ENCODE data around the gene TSEN54.

The TSEN54 gene

DNA sequence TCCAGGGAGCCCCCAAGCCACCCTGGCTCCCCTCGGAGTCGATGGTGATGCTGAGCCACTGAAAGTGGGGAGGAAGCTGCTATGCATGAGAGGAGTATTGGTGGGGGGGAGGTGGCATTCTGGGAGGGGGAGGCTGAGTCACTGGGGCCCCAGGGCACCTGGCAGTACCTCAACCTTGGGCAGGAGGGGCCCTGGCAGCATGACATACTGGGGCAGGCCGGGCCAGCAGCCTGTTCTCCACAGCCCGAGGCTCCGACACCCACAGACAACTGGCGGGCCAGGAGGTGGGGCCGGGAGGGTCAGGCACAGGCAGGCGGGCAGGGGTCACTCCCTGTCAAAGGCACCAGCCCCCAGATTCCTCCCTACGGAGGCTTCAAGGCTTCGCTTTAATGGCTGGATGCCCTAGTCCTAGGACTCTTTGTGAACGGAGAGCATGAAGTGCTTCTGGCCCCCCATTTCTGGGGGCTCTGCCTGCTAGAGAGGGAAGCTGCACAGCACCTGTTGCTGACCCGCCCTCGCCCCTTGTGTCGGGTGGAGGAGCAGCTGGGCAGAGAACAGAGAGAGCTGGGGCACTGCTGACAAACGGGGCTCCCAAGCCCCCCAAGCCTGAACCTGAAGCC lies 1.9 kb upstream of the TSEN54 start:
- DNase-seq (ENCODE audit: low read depth in 2 of 2): no peak
- peak overlapping the region; percentile 82 to 83 for H3K4me3 ChIP-seq (replicated peaks in 1 of 2; ENCODE audit: low read depth in 2 of 2, low read length in 2 of 2)
- TF ChIP-seq, protein P1, sequence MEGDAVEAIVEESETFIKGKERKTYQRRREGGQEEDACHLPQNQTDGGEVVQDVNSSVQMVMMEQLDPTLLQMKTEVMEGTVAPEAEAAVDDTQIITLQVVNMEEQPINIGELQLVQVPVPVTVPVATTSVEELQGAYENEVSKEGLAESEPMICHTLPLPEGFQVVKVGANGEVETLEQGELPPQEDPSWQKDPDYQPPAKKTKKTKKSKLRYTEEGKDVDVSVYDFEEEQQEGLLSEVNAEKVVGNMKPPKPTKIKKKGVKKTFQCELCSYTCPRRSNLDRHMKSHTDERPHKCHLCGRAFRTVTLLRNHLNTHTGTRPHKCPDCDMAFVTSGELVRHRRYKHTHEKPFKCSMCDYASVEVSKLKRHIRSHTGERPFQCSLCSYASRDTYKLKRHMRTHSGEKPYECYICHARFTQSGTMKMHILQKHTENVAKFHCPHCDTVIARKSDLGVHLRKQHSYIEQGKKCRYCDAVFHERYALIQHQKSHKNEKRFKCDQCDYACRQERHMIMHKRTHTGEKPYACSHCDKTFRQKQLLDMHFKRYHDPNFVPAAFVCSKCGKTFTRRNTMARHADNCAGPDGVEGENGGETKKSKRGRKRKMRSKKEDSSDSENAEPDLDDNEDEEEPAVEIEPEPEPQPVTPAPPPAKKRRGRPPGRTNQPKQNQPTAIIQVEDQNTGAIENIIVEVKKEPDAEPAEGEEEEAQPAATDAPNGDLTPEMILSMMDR (IDR thresholded peaks at IDR 0.05; ENCODE audit: low read depth, low read length): no peak

DNA sequence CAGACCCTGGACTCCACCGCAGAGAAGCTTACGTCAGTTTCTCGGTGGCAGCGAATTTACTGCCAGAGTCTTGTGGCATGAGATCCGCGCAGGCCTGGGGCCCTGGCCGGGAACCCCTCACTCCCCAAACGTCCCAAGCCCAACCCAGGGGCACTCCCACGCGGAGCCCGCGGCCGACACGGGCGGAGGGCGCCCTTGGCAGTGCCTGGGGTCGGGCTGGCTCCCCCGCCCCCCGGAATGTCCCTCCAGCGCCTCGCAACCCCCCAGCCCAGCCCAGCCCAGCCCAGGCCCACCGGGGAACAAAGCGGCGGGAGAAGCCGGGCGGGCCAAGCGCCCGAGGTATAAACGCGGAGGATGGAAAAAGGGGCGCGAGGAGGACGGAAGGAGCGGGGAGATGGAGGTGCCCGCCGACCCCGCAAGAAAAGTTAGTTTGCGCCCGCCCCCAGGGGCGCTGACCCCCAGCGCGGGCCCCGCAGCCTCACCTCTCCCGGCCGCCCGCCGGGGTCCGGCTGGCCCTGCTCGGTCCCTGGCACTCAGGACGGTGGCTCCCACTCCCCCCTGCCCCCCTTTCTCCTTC lies 1.3 kb upstream of the TSEN54 start:
- TF ChIP-seq, protein P1 (IDR thresholded peaks at IDR 0.05; ENCODE audit: low read depth, low read length): no peak
- DNase-seq (ENCODE audit: low read depth in 2 of 2): no peak
- H3K4me3 ChIP-seq (replicated peaks in 1 of 2; ENCODE audit: low read depth in 2 of 2, low read length in 2 of 2): peak overlapping the region; percentile 82 to 83

DNA sequence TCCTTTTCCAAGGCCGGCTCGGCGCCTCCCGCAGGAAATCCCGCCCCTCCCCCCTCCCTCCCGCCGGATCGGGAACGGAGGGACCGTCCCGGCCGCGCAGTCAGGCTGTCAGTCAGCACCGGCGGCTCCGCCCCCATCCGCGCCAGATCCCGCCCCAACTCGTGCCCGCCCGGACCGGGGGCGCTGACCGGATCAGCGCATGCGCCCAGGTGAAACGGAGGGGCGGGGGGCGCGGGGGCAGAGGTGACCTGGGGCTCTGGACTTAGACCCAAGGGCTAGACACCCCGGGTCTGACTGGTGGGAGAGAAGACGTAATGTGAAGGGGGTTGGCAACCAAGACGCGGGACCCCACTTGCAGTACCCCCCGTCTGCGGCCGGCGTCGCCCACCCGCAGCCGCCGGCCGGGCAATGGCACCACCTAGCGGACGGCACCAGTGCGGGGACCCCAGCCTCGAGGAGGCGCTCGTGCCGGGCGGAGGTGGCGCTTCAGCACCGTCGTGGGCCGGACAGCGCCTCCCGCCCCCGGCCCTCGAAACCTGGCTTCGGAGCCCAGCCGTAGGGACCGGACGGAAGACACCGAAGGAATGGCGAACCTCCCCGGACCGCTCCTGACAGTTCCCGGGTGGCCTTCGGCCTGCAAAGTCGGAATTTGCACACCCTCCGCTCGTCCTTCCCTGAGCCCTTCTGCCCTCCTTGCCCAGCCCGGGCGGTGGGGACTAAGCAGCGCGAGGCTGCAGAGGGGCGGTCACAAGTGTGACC lies 653 bp upstream of the TSEN54 start, which contains the start of gene CASKIN2:
CASKIN2 (minus strand) TSS at position 42 of the 759 bp plus-strand sequence. CDS start 1,733 bp downstream, outside the sequence.
- peak within 1 kb of the TSS; percentile 82 to 83 for H3K4me3 ChIP-seq (replicated peaks in 1 of 2; ENCODE audit: low read depth in 2 of 2, low read length in 2 of 2)
- TF ChIP-seq, protein P1 (IDR thresholded peaks at IDR 0.05; ENCODE audit: low read depth, low read length): peak; percentile 63
- peak; percentile 84 to 94 for DNase-seq (ENCODE audit: low read depth in 2 of 2)

DNA sequence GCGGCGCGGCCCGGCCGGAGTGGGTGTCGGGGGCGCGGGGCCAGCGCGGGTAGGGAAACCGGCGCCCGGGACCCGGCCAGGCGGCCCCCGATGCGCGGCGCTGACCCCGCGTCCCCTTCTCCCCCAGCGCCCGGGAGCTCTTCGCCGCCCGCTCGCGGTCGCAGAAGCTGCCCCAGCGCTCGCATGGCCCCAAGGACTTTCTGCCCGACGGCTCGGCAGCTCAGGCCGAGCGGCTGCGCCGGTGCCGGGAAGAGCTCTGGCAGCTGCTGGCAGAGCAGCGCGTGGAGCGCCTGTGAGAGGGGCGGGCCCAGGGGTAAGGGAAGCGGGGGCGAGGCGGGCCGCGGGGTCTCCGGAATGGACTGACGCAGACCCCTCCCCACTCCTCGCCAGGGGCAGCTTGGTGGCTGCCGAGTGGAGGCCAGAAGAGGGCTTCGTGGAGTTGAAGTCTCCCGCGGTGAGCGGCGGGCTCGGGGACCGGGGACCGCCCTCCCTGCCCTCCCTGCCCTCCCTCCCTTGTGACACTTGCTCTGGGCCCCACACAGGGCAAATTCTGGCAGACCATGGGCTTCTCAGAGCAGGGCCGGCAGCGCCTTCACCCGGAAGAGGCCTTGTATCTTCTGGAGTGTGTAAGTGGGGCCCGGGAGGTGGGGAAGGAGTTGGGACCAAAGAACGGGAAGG lies 430 bp downstream of the TSEN54 start:
- H3K4me3 ChIP-seq (replicated peaks in 1 of 2; ENCODE audit: low read depth in 2 of 2, low read length in 2 of 2): peak overlapping the region; percentile 77 to 83
- DNase-seq (ENCODE audit: low read depth in 2 of 2): peak in 1 of 2 donors; percentile 49
- TF ChIP-seq, protein P1 (IDR thresholded peaks at IDR 0.05; ENCODE audit: low read depth, low read length): no peak

DNA sequence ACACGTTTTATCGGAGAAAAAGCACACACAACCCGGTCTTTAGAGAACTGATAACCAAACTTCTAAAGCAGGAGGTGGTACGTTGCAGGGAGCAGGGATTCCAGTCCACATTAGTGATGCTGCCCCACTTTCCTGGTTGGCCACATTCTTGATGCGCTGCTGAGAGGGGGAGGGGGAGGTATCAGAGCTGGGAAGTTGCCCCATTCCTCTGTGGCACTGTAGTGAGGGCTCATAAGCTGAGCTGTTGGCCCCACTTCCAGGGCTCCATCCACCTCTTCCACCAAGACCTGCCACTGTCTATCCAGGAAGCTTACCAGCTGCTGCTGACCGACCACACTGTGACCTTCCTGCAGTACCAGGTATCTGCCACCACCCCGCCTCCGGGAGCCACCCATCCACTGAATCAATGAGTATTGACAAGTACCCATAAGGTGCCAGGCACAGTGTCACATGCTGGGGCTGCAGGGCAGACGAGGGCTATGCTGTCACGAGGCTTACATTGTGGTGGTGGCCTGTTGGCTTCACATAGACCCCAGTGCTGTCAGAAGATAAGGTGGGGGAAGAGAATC lies 1.1 kb downstream of the TSEN54 start:
- no peak for DNase-seq (ENCODE audit: low read depth in 2 of 2)

DNA sequence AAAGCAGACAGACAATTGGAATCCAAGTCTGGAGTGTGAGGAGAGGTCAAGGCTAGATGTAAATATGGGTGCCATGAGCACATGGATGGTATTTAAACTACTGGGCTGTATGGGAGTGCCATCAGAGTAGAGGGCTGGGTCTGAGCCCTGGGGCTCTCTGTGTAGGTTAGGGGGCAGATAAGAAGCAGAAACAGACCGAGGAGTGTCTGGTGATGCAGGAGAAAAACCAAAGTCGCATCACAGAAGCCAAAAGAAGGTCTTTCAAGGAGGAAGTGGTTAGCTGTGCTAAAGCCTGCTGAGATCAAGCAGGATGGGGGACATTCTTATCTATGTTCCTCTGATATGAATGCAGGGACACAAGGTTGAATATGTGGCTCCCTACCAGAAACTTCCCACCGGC lies 1.9 kb downstream of the TSEN54 start:
- no peak overlapping the region for H3K4me3 ChIP-seq (replicated peaks in 1 of 2; ENCODE audit: low read depth in 2 of 2, low read length in 2 of 2)
- TF ChIP-seq, protein P1 (IDR thresholded peaks at IDR 0.05; ENCODE audit: low read depth, low read length): no peak
- DNase-seq (ENCODE audit: low read depth in 2 of 2): no peak

More for the DNA sequence above, 1.1 kb downstream of the TSEN54 start:
- TF ChIP-seq, protein P1 (IDR thresholded peaks at IDR 0.05; ENCODE audit: low read depth, low read length): no peak
- peak overlapping the region; percentile 77 to 83 for H3K4me3 ChIP-seq (replicated peaks in 1 of 2; ENCODE audit: low read depth in 2 of 2, low read length in 2 of 2)

Measured in cardiac fibroblast (primary cell).